ENCODE results near the gene MED12L. TPM values are rescaled to one million over a fixed set of nuclear protein-coding genes. Genes with fewer than 3 reads are reported as not detected.

Gene MED12L
- total and polyA plus RNA-seq, 7 donors, result 0.01 to 2.6 (median 0.17) TPM

DNA sequence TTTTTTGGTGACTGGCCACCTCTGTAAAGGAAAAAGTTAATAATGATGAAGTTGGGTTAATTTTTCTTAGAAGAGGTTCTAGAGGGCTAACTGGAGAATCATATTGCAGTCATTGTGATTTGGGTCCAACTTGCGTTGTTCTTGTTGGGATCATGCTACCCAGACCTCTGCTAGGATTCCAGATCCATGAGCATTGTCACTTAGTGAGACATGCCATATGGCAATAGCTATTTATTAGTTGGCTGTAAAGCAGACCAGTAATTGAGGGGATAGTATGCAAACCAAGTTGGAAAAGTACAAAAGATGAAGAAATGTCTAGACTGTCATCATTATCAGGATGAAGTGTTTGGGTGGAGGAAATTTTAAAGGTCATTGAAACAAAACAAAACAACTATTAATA, 329.8 kb downstream of the MED12L start:
- DNase-seq (no peak), ATAC-seq (no peak)
- Histone ChIP-seq H3K4me1 (no peaks in the 10 kb centered on the region), H3K9me3 (no peaks in the 10 kb centered on the region), H3K36me3 (ENCODE audit: insufficient read depth in 1 of 2, low read depth in 1 of 2) (no peaks in the 10 kb centered on the region), H3K4me3 (no peak overlapping the region), H3K27ac (no peak overlapping the region), H3K27me3 (ENCODE audit: insufficient read depth in 3 of 3, low read length in 2 of 3) (no peaks in the 10 kb centered on the region)
- intact Hi-C loops (cut with DNase I), result no loop called here
- TF ChIP-seq CTCF (IDR thresholded peaks at IDR 0.05), result no peak
- 34 to 77% (median 37%) methylated on average over 1 of the region's 1 CpG for WGBS, 3 donors

DNA sequence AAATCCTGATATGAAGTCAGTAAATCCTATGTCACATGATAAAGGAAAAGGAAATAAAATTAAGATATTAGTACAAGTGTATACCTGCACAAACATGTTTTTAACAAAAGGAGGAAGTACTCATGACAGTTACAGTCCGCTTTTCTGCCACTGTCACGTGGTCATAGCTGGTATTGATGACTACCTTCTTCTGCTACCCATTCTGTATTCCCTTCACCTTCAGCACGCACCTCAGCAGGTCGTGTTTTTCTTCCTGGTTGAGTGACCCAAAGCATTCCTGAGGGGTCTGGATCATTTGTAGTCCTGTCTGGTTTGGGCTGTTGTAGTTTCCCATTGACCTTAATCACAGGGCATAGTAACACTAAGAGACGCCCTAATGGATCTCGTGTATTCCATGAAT, 334.3 kb downstream of the MED12L start:
- ATAC-seq, result no peak
- Histone ChIP-seq H3K36me3 (ENCODE audit: insufficient read depth in 1 of 2, low read depth in 1 of 2) (no peaks in the 10 kb centered on the region), H3K4me1 (no peaks in the 10 kb centered on the region), H3K27ac (no peak overlapping the region), H3K4me3 (no peak overlapping the region), H3K9me3 (no peaks in the 10 kb centered on the region), H3K27me3 (ENCODE audit: insufficient read depth in 3 of 3, low read length in 2 of 3) (no peaks in the 10 kb centered on the region)
- no peak for TF ChIP-seq CTCF (IDR thresholded peaks at IDR 0.05)
- intact Hi-C loops (cut with DNase I), result no loop called here
- 74 to 78% (median 75%) methylated on average over 6 of the region's 6 CpGs for WGBS, 3 donors
- DNase-seq, result no peak

DNA sequence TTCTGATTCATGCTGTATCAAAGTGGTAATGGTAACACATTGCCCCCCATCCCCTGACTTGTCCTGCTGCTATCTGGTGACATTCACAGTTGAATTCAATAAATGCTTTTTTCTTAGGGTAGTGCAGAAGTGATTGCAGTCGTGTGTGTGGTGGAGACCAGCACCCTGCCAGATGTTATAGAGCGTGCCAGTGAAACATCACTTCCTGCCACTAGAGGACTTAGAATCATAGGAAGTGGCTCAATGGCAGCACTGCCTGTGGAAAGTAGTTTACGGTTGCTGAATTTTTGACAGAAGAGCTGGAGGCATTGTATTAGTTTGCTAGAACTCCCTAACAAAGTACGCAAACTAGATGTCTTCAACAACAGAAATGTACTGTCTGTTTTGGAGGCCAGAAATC, 336.5 kb downstream of the MED12L start:
- no peak overlapping the region for H3K27ac ChIP-seq
- H3K36me3 ChIP-seq (ENCODE audit: insufficient read depth in 1 of 2, low read depth in 1 of 2), result no peaks in the 10 kb centered on the region
- no peak overlapping the region for H3K4me3 ChIP-seq
- ATAC-seq (no peak), DNase-seq (no peak)
- H3K9me3 ChIP-seq, result no peaks in the 10 kb centered on the region
- H3K4me1 ChIP-seq, result no peaks in the 10 kb centered on the region
- intact Hi-C loops (cut with DNase I), result no loop called here
- 74 to 82% (median 76%) methylated on average over 4 of the region's 4 CpGs for WGBS, 3 donors
- H3K27me3 ChIP-seq (ENCODE audit: insufficient read depth in 3 of 3, low read length in 2 of 3), result no peaks in the 10 kb centered on the region
- TF ChIP-seq CTCF (IDR thresholded peaks at IDR 0.05), result no peak

DNA sequence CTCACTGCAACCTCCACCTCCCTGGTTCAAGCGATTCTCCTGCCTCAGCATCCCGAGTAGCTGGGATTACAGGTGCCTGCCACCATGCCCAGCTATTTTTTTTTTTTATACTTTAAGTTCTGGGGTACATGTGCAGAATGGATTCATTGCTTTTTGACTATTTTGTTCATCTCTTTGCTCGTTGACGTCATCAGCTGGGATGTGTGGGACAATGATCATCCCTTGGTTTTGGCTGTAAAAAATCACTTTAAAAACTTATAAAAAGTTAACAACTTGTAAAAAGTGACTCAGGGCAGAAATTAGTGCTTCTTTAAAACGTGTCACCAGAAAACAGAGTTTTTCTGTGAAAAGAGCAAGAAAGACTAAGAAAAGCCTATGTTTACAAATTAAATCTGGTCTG, 337.6 kb downstream of the MED12L start:
- no peaks in the 10 kb centered on the region for H3K9me3 ChIP-seq
- no peak overlapping the region for H3K27ac ChIP-seq
- H3K27me3 ChIP-seq (ENCODE audit: insufficient read depth in 3 of 3, low read length in 2 of 3), result no peaks in the 10 kb centered on the region
- intact Hi-C loops (cut with DNase I), result no loop called here
- WGBS, 3 donors, result 83 to 89% (median 88%) methylated on average over 5 of the region's 5 CpGs
- TF ChIP-seq CTCF (IDR thresholded peaks at IDR 0.05), result no peak
- no peaks in the 10 kb centered on the region for H3K4me1 ChIP-seq
- H3K4me3 ChIP-seq, result no peak overlapping the region
- ATAC-seq (no peak), DNase-seq (no peak)
- no peaks in the 10 kb centered on the region for H3K36me3 ChIP-seq (ENCODE audit: insufficient read depth in 1 of 2, low read depth in 1 of 2)

- Histone ChIP-seq H3K4me3 (no peak overlapping the region), H3K4me1 (no peaks in the 10 kb centered on the region), H3K9me3 (no peaks in the 10 kb centered on the region), H3K27me3 (ENCODE audit: insufficient read depth in 3 of 3, low read length in 2 of 3) (no peaks in the 10 kb centered on the region), H3K36me3 (ENCODE audit: insufficient read depth in 1 of 2, low read depth in 1 of 2) (no peaks in the 10 kb centered on the region), H3K27ac (no peak overlapping the region)
- WGBS, 3 donors, result 63 to 71% (median 64%) methylated on average over 4 of the region's 4 CpGs
- no peak for DNase-seq
- no peak for ATAC-seq
- intact Hi-C loops (cut with DNase I), result no loop called here
- no peak for TF ChIP-seq CTCF (IDR thresholded peaks at IDR 0.05)
These were observed 340.3 kb downstream of the MED12L start for GRCh38 chr3:151425627-151426340.
